ENCODE measurements around the gene EAPP.
"Not testable (repeated sequence)": the region's sequence is repeated elsewhere in the genome, so short reads cannot be mapped to it uniquely, and the experiment has no call there.

The EAPP gene

DNA sequence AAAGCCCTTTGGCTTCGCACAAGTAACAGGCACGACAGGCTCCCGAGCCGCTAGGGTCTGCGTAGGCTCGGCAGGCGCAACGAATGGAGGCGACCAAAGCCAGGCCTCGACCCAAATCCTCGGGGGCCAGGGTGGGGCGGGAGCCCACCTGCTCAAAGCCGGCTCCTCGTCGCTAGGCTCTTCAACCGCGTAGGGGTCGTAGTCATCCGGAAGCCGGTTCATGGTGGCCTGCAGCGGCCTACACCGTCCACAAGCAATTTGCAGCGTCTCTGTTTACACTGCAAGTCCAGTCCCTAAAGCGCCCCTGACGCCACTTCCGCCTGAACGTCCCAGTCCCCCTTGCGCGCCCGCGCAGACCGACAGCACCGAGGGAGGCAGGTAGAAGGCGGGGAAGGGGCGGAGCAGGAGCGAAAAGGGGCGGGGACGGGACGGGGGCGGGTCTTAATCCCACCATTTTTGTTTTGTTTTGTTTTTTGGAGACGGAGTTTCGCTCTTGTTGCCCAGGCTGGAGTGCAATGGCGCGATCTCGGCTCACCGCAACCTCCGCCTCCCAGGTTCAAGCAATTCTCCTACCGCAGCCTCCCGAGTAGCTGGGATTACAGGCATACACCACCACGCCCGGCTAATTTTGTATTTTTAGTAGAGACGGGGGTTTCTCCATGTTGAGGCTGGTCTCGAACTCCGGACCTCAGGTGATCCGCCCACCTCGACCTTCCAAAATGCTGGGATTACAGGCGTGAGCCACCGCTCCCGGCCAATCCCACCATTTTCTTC lies at the start of gene EAPP:
Gene EAPP (minus strand): TSS at position 295 of the 774 bp plus-strand sequence. CDS start 73 bp downstream, at position 222.
- peak; percentile 92 for DNase-seq (ENCODE audit: low read depth)

DNA sequence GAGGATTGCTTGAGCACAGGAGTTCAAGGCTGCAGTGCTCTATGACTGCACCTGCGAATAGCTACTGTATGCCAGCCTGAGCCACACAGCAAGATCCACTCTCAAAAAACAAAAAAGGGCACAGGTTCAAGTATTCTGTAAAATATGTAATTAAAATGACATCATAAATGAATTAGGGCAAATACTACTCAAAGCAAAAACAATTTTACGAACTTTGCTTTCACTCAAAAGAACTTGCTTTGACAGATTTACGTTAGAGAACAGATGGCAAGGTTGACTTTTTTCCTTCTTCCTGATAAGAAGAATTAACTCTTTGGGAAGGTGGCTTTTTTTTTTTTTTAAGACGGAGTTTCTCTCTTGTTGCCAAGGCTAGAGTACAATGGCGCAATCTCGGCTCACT lies 44.0 kb upstream of the EAPP start:
- DNase-seq (ENCODE audit: low read depth): no peak

- DNase-seq (ENCODE audit: low read depth): no peak
These were observed 42.7 kb upstream of the EAPP start for GRCh38 chr14:34582117-34582680.

DNA sequence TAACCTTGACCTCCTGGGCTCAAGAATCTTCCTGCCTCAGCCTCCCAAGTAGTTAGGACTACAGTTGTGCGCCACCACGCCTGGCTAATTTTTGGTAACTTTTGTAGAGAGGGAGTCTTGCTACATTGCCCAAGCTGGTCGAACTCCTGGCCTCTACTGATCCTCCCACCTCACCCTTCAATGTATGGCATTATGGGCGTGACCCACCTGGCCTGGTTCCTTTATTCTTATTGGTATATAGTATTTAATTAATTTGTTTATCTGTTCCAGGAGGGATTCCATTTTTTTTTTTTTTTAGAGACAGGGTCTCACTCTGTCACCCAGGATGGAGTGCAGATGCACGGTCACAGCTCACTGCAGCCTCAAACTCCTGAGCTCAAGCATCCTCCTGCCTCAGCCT lies 40.9 kb upstream of the EAPP start:
- DNase-seq (ENCODE audit: low read depth): no peak

GRCh38 chr14:34571771-34572170 lies 32.3 kb upstream of the EAPP start:
- no peak for DNase-seq (ENCODE audit: low read depth)

DNA sequence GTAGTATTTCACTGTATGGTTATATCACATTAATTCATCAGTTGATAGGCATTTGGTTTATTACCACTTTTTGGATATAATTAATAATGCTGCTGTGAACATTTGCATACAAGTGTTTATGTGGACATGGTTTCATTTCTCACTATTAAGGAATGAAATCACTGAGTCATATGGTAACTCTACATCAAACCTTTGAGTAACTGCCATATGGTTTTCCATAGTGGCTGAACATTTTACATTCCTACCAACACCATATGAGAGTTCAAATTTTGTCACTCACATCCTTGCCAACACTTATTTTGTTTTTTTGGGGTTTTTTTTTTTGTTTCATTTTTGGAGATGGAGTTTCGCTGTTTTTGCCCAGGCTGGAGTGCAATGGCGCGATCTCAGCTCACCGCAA lies 30.2 kb upstream of the EAPP start:
- no peak for DNase-seq (ENCODE audit: low read depth)

GRCh38 chr14:34568803-34569202 lies 29.3 kb upstream of the EAPP start:
- DNase-seq (ENCODE audit: low read depth): no peak

DNA sequence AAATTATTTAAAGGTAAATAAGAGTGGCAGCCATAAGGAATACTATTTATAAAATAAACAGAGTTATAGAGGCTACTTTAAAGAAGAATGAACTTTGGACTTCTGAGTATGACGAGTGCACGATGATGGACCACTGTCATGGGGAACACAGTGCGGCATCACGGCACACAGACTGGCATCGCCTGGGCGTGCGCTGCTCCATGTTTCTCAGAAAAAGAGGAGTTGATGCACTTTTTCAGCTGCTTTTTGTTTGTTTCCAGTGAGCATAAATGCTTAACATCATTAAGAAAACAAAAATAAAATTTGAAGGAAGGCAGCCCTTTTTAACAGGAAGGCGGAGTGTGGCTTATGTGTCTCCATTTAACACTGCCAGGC lies 23.3 kb upstream of the EAPP start:
- DNase-seq (ENCODE audit: low read depth): no peak

DNA sequence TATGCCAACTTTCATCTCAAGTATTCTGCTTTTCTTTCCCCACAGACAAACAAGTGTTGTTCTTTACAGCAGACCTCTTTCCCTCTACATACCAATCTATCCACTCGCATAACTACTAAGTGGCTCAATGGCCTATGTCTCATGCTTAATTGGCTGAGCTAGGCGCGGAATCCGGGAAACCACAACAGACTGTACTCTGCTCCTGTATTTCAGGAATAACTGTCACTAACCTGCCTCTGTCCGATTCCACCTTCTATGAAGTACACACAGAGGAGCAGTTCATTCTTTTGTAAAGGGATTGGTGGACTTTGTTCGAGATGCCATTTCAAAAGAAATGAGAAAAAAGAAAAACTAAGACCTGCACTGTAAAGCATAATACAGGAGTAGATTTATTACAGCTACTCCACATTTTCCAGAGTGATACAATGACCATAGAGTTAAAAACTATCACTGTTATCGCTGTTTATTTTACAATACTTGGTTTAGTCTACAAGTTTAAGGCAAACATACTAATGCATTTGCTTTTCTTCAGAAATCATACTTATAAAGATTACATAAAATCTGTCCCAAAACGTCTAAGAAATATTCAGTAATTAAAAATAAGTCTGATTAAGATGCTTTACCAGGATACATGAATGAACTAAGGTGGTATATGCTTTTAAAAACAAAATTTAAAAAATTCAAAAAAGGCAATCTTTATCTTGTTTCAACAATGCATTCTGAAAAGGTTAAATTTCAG lies 22.7 kb upstream of the EAPP start:
- DNase-seq (ENCODE audit: low read depth): not testable (repeated sequence)

DNA sequence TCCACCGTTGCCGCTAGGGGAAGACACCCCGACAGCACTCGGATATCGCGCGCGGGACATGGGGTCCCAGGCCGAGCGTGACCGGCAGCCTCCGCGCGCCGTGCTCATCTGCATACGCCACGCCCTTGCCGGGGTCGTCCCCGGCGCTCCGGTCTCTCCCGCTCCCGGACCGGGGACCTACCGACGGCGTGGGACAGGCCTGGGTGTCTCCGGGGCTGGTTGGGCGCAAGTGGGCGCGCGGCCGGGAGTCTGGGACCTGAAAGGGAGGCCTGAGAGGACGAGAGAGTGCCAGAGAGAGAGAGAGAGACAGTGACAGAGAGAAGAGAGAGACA lies 17.0 kb upstream of the EAPP start:
- DNase-seq (ENCODE audit: low read depth): not testable (repeated sequence)

GRCh38 chr14:34555583-34556497 lies 16.3 kb upstream of the EAPP start:
- DNase-seq (ENCODE audit: low read depth): not testable (repeated sequence)

DNA sequence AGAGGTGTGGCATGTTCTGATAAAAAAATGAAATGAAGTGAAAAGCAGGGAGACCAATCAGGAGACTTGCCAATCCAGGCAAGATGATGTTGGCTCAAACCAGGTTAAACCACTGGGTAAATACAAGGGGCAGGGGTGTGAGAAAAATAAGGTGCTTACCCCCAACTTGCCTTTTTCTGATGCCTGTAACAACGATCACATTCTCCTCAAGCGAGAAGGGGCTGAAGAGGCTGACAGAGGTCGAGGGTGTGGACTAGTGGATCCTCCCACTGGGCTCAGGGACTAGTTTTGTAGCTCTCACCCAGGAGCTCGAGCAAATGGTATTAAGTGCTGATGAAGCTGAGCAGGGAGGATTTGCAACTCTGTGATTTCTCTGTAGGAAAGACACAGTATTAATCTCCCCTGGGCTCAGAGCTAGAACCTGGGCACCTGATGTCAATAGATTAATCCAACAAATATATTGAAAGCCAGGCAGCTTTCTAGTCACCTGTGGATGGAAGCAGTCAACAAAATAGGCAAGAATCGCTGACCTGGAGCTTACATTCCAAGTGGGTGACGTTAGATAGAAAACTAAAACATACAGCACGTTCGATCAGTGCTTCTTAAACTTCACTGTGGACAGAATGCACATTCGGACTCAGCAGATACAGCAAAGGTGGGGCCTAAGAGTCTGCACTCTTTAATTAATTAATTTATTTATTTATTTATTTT lies 15.2 kb upstream of the EAPP start:
- no peak for DNase-seq (ENCODE audit: low read depth)

- not testable (repeated sequence) for DNase-seq (ENCODE audit: low read depth)
These were observed 9.9 kb upstream of the EAPP start for GRCh38 chr14:34549276-34549966.

DNA sequence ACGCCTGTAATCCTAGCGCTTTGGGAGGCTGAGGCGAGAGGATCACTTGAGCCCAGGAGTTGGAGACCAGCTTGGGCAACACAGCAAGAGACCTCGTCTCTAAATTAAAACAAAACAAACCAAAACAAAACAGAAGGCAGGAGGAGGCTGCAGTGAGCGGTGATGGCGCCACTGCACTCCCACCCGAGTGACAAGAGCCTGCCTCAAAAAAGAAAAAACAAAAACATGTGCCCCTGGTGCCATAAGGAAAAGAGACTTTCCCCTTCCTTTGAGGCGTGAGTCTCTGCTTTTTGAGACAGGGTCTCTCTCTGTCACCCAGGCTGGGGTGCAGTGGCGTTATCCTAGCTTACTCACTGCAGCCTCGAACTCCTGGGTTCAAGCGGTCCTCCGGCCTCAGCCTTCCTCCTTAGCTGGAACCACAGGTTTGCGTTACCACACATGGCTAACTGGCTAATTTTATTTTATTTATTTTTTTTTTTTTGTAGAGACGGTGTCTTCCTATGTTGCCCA lies 9.0 kb upstream of the EAPP start:
- no peak for DNase-seq (ENCODE audit: low read depth)

DNA sequence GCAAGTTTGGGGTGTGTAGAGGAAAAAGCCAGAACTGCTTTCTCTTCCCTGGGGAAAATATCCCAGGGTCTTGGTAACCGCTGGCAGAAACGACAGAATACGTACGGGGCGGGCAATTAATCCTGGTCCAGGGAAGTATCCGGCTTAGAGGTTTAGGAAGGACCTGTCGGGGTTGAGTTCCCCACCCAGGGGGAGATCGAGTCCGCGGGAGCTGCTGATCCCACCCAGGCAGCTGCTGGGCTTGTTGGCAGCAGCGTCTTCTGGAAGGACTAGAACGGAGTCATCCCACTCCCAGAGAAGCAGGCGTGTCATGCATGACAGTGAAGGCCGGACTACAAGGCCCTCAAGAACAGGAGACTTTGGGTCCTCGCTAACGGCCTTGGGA lies 7.6 kb upstream of the EAPP start:
- not testable (repeated sequence) for DNase-seq (ENCODE audit: low read depth)

GRCh38 chr14:34546272-34547135 lies 7.0 kb upstream of the EAPP start:
- DNase-seq (ENCODE audit: low read depth): not testable (repeated sequence)

- DNase-seq (ENCODE audit: low read depth): not testable (repeated sequence)
These were observed 919 bp upstream of the EAPP start for GRCh38 chr14:34540181-34541059.

GRCh38 chr14:34538871-34539406 lies 562 bp downstream of the EAPP start:
- DNase-seq (ENCODE audit: low read depth): no peak
